IPS-15b (cell line): ENCODE results near the gene WDR45B.

Experiments
- H3K27me3 ChIP-seq: one replicate; pipeline ENCODE4 v1.6.1; 2013; ENCODE audit warnings: low read length; ENCODE audit not compliant: control insufficient read depth, insufficient read depth
- H3K36me3 ChIP-seq: one replicate; pipeline ENCODE4 v1.6.1; 2013; ENCODE audit warnings: low read length; ENCODE audit not compliant: control insufficient read depth, insufficient read depth
- H3K4me1 ChIP-seq: one replicate; pipeline ENCODE4 v1.6.1; 2013; ENCODE audit warnings: mild to moderate bottlenecking, low read length; ENCODE audit not compliant: control insufficient read depth, insufficient read depth
- H3K4me3 ChIP-seq: one replicate; pipeline ENCODE4 v1.5.1; 2013; ENCODE audit warnings: low read depth, low read length
- H3K9ac ChIP-seq: one replicate; pipeline ENCODE4 v1.6.1; 2013; ENCODE audit warnings: low read depth, mild to moderate bottlenecking, low read length
- H3K9me3 ChIP-seq: one replicate; pipeline ENCODE4 v1.6.1; 2013; ENCODE audit warnings: mild to moderate bottlenecking, low read length; ENCODE audit not compliant: control insufficient read depth, insufficient read depth

Gene WDR45B

DNA sequence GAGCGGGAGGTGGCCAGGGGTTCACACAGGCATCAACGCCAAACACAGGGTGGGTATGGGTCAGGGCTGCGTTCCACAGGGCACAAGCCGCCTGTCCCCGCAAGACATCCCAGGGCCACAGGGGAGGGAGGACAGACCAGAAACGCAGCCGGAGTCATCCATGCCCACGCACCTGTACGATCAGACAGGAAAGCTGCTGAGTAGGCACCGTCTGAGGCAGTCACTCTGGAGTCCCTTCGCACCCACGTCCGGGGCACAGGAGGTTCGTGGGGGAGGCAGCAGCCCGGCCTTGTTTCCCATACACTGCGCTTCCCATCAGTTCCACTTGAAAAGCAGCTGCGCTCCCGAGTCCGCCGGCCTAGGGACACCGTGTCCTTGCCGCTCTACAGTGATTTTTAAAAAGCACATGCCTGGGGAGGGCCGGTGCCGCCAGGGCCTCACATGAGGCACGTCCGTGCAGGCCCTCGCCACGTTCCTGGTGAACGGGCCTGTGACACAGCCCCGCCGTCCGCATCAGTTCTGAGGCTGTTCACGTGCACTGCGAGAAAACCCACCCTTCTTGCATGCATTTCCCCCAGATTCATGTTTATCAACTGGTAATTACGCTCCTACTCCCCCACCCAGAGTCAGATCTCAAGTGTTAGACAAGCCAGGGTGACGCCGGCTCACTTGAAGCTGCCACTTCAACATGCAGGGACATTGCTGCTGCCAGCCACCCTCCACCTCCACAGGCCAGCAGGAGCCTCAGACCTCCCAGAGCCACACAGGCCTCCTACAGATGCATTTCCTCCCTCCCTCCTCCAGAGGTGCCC, 34.8 kb downstream of the WDR45B start:
- Histone ChIP-seq H3K36me3 (peaks cover 40% of the 10 kb centered on the region), H3K27me3 (no peaks in the 10 kb centered on the region), H3K4me3 (no peak overlapping the region), H3K9ac (no peak overlapping the region), H3K4me1 (no peaks in the 10 kb centered on the region), H3K9me3 (no peaks in the 10 kb centered on the region)

DNA sequence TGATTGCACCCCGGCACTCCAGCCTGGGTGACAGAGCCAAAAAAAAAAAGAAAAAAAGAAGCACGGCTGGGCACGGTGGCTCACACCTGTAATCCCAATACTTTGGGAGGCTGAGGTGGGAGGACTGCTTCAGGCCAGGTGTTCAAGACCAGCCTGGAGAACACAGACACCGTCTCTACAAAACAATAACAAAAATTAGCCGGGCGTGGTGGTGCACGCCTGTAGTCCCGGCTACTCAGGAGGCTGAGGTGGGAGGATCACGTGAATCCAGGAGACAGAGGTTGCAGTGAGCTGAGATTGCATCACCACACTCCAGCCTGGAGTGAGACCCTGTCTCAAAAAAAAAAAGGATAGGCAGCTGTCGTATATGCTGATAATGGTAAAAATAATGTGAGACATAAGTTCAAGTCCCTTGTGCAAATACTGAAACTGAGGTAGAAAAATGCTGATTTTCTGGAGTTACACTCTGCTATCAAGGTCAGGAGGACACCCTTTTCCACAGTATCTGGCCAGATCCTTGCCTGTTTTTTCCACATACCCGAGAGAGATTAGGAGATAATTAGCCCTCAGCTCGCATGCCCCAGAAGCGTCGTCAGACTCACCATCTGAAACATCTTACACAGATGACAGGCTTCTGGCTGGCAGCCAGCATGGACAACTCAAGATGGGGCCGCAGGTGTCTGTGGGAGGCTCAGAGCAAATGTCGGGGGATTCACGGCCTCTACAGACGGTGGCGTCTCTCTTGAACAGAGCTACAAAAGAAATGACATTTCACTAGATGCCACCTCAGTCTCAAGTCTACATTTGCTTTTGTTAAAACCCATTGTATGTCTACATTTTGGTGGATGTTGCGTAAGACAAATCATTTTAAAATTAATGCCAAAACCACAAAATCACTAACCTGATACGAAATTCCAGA, 36.8 kb downstream of the WDR45B start:
- H3K4me1 ChIP-seq, result no peaks in the 10 kb centered on the region
- H3K9ac ChIP-seq, result no peak overlapping the region
- peaks cover 28% of the 10 kb centered on the region for H3K36me3 ChIP-seq
- H3K4me3 ChIP-seq, result no peak overlapping the region
- no peaks in the 10 kb centered on the region for H3K9me3 ChIP-seq
- H3K27me3 ChIP-seq, result no peaks in the 10 kb centered on the region

DNA sequence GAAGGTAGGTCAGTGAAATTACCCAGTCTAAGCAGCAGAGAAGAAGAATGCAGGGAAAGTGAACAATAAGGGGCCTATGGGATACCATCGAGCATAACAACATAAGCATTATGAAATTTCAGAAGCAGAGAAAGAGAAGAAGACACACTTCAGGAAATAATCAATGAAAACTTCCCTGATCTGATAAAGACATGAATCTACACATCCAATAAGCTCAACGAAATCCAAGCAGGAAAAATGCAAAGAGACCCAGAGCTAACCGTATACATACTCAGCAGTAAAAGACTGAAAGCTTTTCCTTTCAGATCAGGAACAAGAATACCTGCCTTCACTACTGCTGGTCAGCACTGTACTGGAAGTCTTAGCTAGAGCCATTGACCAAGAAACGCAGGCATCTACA, 38.6 kb downstream of the WDR45B start:
- Histone ChIP-seq H3K4me3 (no peak overlapping the region), H3K9me3 (no peaks in the 10 kb centered on the region), H3K36me3 (peaks cover 19% of the 10 kb centered on the region), H3K27me3 (no peaks in the 10 kb centered on the region), H3K4me1 (no peaks in the 10 kb centered on the region), H3K9ac (no peak overlapping the region)

DNA sequence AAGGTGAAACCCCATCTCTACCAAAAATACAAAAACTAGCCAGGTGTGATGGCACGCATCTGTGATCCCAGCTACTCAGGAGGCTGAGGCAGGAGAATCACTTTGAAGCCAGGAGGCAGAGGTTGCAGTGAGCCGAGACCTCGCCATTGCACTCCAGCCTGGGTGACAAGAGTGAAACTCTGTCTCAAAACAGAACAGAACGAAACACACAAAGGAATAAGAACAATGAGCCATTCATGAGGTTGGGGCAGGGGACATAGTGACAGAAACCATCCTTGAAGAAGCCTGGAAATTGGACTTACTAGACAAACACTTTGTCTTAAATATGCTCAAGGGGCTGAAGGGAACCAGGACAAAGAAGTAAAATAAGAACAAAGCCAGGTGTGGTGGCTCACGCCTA, 39.4 kb downstream of the WDR45B start:
- no peak overlapping the region for H3K4me3 ChIP-seq

DNA sequence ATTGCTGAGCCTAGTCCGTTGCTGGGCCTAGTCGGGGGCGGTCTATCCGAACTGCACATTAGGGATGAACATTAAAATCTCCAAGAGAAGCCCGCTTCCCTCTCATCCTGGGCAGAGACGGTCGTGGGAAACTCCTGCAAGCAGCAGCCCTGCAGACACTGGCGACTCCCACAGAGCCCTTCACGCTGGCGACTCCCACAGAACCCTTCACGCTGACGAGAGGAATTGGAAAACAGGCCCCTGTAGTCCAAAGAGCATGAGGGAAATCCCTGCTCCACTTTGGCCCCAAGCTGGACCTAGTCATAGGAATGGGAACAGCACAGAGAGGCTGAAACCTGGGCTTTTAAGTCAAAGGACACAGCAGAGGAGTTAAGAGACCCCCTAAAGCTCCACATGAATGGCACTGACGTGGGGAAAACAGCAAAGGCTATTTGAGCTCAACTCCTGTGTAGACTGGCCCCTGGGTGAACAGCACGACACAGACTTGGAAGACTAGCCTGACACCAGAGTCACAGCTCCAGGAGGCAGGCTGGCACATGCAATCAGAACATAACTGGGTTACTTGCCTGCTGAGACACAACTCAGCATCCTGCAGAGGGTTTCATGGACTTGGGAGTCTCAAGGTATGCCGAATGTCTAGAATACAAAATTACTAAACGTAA, 42.2 kb downstream of the WDR45B start:
- Histone ChIP-seq H3K27me3 (no peaks in the 10 kb centered on the region), H3K9ac (no peak overlapping the region), H3K36me3 (peaks cover 29% of the 10 kb centered on the region)

More for the DNA sequence above, 39.4 kb downstream of the WDR45B start:
- H3K4me1 ChIP-seq, result no peaks in the 10 kb centered on the region
- H3K9me3 ChIP-seq, result no peaks in the 10 kb centered on the region
- no peaks in the 10 kb centered on the region for H3K27me3 ChIP-seq
- H3K36me3 ChIP-seq, result peaks cover 20% of the 10 kb centered on the region
- no peak overlapping the region for H3K9ac ChIP-seq

DNA sequence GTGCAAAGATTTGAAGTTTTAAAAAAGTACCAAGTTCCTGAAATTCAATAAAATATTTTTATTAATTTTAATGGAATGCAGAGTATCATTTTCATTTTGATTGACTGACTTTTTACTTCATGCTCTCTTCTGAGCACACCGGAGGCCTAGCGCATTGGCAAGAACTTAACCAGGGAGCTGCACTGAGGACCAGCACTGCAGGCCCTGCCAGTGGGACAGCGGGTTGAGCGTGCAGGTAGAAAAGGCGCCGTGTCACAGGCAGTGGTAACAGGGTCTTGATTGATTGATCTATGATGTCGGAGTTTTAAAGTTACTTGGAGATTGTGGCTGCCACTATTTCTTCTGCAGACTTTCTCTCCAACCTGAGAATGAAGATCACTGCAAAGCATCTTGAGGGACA, 43.7 kb downstream of the WDR45B start:
- Histone ChIP-seq H3K9ac (no peak overlapping the region), H3K4me3 (no peak overlapping the region), H3K27me3 (no peaks in the 10 kb centered on the region), H3K4me1 (no peaks in the 10 kb centered on the region), H3K36me3 (peaks cover 37% of the 10 kb centered on the region), H3K9me3 (no peaks in the 10 kb centered on the region)

More for the DNA sequence above, 42.2 kb downstream of the WDR45B start:
- Histone ChIP-seq H3K9me3 (no peaks in the 10 kb centered on the region), H3K4me1 (no peaks in the 10 kb centered on the region), H3K4me3 (no peak overlapping the region)

DNA sequence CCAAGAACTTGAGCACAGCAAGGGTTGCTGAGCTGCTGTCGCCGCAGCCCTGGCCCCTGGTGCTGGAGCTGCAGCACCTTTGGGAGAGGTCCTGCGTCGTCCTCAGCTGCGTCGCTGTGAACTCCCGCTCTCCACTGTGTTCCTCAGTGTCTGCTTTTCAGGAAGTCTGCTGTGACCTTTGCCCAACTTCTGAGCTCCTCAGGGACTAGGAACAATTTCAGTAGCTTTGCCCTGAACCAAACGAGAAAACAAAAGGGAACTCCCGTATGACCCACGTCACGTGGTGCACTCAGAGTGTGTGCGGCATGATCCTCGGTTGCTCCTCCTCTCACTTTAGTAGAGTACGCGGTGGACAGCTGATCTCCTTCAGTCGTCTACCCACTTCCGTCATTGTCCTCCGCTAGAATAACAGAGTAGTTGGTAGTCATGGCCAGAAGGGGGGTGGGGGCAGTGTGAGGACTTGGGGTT, 44.2 kb downstream of the WDR45B start:
- H3K9me3 ChIP-seq, result no peaks in the 10 kb centered on the region
- no peak overlapping the region for H3K4me3 ChIP-seq
- H3K9ac ChIP-seq, result no peak overlapping the region
- no peaks in the 10 kb centered on the region for H3K4me1 ChIP-seq
- H3K27me3 ChIP-seq, result no peaks in the 10 kb centered on the region
- H3K36me3 ChIP-seq, result peaks cover 39% of the 10 kb centered on the region

DNA sequence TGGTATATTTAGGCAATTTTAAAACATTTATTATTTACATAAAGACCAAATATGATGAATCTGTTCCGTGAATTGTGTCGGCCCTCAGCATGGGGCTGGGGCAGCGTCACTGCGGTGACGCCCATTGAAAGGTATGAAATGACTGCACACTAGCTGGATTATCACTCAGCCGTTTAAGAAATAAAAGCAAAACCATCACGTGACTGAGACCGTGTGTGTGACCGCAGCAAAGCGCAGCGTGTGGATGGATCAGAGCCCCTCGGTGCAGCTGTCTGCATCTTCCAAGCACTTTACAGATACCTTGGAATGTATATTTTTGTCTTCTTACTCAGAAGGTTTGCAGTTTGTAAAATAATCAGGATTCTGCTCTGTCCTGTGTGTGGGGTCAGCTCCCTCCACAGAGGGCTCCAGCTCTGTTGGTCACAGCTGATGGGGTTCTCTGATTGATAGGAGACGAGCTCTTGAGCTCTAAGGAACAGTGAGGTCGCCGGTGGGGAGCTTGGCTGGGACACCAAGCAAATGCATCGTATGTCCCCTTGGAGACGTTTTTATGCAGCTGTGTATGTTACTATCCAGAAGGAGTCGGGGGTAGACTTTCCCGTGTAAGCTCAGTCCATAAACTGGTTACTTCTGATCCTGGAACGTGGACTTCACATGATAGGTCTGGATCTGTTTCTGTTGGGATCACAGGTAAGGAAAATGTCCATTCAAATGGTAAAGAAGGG, 45.1 kb downstream of the WDR45B start:
- Histone ChIP-seq H3K4me1 (no peaks in the 10 kb centered on the region), H3K36me3 (peaks cover 42% of the 10 kb centered on the region), H3K9ac (no peak overlapping the region), H3K27me3 (no peaks in the 10 kb centered on the region), H3K4me3 (no peak overlapping the region), H3K9me3 (no peaks in the 10 kb centered on the region)

DNA sequence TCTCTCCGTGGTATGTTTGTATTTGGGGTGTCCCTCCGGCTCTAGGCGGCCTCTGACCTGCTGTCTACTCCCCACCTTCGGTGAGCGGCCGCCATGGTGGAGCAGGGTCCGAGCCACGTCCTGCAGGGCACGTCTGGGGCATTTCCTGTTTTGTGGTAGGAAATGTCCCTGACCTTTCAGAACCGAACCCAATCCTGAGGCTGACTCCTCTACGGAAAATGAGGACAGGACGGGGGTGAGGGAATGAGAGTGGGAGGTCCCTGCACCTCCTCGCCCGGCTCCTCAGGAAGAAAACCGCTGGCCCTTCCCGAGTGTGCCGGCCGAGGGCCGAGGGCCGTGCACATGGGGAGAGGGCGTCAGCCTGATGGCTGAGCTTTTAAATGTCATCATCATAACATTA, 45.8 kb downstream of the WDR45B start:
- Histone ChIP-seq H3K27me3 (no peaks in the 10 kb centered on the region), H3K4me1 (no peaks in the 10 kb centered on the region), H3K4me3 (no peak overlapping the region), H3K9ac (no peak overlapping the region), H3K36me3 (peaks cover 42% of the 10 kb centered on the region), H3K9me3 (no peaks in the 10 kb centered on the region)

DNA sequence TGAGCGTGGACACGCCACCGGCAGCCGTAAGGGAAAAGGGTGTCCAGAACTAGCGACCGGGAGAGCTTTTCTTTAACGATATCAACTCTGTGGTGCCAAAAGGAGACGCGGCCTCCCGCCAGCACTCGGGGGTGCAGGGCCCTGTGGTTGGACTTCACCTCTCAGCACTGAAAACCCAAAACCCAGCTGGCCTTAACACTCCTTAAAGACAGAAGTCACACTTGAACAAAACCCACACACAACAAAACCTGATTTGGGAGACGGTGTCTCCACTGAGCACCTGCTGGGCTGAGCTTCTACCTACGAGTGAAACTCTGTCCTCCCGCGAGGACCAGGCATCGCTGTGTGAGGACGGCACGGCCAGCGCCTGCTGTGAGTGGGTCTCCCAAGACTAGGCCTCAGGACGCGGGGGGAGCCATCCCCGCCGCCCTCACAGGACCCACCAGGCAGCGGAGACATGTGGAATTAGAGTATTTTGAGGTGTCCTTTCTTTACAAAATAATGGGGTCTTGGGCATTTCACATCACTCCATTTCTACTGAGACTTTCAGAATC, 46.7 kb downstream of the WDR45B start:
- H3K9me3 ChIP-seq, result no peaks in the 10 kb centered on the region
- H3K4me1 ChIP-seq, result no peaks in the 10 kb centered on the region
- no peaks in the 10 kb centered on the region for H3K27me3 ChIP-seq
- no peak overlapping the region for H3K4me3 ChIP-seq
- peaks cover 49% of the 10 kb centered on the region for H3K36me3 ChIP-seq
- H3K9ac ChIP-seq, result no peak overlapping the region
